Activated CD4-positive, alpha-beta T cell treated with anti-CD3 and anti-CD28 coated beads, Interleukin-2, amount 50 U/mL, for 48 hours (primary cell): Measurements from ENCODE around the gene INPP5E.

ENCODE experiments used
- DNase-seq, 2 experiments: peaks; one replicate each; pipeline ENCODE4 v3.0.0-alpha.2; 2020

Gene INPP5E

DNA sequence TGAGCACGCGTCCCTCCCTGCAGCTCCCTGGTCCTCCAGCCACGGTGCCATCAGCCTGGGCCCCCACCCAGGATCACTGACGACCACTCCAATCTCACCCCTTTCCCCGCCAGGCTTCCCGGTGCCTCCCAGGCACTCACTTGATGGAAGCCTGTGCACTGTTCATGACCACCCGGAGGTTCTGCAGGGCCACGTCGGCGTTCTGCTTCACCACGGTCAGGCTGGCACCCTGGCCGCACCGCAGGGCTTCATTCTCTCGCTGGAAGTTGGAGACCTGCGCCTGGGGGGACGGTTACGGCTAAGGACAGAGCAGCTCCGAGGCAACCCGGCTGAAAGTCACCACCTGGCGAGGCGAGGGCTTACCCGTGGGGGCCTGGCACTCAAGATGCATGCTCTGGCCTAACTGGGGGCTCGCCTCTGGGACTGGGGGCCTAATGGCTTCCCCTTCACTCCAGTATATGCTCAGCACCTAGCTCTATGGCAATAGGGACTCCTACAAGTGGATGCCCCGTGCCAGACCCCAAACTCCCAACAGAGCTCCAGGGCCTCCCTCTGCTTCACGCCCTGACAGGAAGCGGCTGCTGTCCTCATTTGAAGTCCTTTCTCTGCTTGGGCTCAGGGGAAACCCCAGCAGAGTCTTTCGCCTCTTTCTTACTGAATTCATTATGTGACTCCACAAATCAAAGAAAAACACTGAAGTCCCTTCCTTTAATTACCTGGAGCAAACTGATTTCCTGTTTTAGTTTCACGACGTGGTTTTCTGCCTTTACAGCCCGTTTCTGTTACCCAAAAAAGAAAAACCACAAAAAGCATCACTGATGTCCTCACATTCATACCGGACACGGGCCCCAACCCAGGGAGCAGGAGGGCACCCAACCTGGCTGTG is 35.5 kb downstream of the INPP5E start:
- peak; percentile 56 to 68 for DNase-seq

DNA sequence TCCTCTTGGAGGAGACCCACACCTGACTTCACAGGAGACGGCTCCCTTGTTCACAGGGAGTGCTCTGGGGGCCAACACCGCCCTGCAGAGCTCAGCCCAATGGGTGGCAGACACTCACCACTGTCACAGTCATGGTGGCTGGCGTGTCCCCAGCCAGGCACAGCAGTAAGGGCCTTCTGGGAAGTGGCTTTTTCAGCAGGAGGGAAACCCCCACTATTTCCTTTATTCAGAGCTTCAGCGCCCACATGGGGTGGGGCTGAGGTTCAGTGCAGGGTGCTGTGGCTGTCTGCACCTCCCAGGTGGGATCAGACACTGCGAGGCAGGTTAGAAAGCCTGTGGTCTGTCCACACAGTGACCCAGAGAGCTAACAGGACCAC is 36.1 kb downstream of the INPP5E start:
- DNase-seq, result peak; percentile 74 to 80

- DNase-seq, result no peak
Observed at GRCh38 chr9:136402067-136402466, 37.6 kb downstream of the INPP5E start.

GRCh38 chr9:136401173-136401922 is 38.3 kb downstream of the INPP5E start:
- no peak for DNase-seq

DNA sequence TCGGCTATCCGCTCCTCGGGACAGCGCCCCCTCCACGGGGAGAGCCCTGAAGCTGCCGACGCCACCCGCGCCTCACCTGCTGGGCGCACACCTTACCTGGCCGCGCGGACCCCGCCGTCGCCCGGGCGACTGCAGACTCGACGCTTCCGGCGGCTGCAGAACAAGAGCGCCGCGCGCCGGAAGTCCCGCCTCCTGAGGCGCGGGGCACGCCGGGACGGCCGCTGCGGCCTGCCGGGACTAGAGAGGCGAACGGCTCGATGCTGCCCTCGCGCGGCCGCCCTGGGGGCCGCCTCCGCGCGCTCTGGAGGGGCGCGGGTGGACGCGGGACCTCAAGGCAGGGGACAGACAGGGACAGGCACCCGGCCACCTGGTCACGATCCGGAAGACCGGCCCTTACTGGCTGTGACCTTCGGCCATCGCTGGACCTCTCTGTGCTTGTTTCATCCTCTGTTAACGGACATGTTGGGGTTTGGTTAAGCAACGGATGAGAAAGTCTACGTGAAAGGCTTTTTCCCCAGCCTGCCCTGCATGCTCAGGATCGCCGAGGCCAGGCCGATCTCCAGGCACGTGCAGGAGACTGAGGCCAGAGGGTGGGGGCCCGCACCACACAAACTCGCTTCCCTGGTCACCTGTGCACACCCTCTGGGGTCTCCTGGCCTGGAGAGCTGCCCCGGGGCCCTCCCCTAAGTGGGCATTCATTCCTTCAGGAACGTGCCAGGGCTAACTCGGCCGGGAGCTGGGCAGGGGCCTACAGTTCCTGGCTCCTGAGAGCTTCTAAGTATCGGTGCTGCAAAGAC is 39.4 kb downstream of the INPP5E start, which contains the start of gene SNAPC4:
Gene SNAPC4, minus strand, starts transcription at position 133 of the 797 bp plus-strand sequence. CDS start 1,742 bp downstream, outside the sequence.
- DNase-seq, result peak; percentile 86 to 88

- DNase-seq, result peak; percentile 55 to 59
Observed at GRCh38 chr9:136399176-136400037, 40.2 kb downstream of the INPP5E start.

DNA sequence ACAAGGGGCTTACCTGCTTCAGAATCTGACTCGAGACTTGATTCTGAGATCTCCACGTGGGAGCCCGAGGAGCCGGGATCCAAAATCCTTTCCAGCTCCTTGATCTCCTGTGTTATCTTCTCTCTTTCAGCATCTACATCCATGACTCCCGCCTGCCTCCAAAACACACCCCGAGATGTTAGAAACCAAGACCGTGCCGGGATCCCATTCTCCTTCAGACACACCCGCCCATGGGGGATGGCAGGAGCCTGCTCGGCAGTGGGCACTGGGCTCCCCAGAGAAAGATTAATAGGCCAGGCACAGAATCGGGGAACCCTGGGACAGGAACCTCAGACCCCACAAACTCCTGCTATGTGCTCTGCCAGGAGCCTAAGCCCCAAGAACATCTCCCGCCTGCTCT is 41.4 kb downstream of the INPP5E start:
- DNase-seq, result no peak

- DNase-seq, result no peak
Observed at GRCh38 chr9:136397643-136398042, 42.0 kb downstream of the INPP5E start.

DNA sequence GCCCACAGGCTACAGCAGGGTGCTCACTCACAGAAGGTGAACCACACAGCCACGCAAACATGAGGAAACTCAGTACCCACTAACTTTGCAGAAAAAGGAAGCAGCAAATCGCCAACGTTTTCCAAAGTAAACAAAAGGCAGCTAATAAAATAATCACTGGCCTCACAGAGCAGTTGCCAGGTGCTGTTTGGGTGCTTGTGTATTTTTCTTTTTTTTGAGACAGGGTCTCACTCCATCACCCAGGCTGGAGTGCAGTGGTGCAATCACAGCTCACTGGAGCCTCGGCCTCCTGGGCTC is 43.5 kb downstream of the INPP5E start:
- no peak for DNase-seq

GRCh38 chr9:136395345-136396218 is 44.1 kb downstream of the INPP5E start:
- no peak for DNase-seq

GRCh38 chr9:136395020-136395340 is 44.7 kb downstream of the INPP5E start:
- DNase-seq, result no peak

GRCh38 chr9:136394312-136395019 is 45.2 kb downstream of the INPP5E start:
- DNase-seq, result no peak

GRCh38 chr9:136393531-136393930 is 46.1 kb downstream of the INPP5E start:
- no peak for DNase-seq

DNA sequence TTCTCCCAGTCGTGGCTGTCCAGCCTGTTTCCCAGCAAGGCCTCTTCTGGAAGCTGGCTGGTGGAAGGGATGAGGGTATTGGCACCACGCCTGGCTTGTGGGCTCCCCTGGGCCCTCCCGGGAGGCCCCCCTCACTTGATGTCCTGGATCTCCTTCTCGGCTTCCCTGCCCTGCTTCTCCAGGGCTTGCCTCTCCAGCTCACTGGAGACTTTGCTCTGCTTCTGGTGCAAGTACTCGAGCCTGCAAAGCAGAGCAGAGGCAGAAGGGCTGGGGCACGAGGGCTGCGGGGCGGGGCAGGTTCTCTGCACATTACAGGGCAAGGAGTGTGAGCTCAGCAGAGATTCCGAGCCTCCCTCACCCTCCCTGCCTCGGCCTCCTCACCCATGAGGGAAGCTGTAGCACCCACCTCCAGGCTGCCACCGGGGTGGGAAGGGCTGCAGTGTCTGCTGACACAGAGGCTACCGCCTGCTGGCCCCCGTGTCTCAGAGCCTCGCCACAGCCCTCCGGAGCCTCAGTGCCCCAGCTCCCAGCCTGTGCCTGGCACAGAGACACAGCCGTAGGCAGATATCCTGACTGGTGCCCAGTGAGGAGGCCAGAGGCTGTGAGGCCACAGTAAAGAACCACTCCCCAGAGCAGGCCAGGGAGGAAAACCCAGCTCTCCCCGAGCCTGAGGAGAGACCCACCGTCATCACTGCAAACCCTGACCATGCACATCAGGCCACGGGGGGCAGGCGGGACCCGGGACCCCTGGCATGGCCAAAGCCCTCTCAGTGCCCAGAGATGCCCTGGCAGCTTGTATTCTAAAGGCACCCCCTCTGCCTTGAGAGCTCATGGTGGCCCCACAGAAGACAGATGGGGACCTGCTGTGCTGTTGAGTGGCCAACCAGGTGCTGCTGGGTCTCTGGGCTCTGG is 46.9 kb downstream of the INPP5E start:
- no peak for DNase-seq

DNA sequence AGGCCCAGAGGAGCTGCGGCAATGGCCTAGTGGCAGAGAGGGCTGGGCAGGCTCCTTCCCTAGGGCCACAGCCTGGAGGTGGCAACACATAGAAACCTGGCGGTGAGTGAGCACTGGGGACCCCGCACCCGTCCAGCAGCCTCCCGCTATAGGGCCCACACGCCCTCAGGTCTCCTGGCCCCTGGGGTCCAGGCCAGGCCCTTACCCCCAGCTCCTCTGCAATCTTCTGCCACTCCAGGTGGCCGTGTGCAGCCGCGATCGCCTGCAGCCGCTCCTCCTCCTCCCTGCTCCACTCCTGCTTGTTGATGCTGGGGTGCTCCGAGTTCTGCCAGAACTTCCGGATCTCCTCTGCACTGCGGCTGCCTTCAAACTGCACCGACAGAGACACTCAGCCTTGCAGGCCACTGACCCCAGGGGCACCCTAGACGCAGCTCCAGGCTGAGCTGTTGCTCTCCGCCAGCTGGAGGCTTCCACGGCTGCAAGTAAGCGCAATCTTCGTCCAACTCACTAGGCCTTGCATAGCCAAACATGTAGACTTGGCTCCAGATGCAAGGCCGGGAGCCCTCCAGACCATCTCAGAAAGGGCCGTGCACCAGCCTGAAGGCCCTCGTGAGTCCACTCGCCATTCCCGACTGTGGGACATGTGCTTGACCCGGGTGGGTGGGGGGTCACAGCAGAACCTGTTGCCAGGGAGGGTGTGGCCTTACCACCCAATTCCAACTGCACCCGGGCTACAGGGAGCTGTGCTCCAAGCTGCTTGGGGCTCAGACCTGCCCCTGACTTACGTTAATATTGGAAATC is 47.7 kb downstream of the INPP5E start:
- DNase-seq, result no peak

GRCh38 chr9:136389396-136389795 is 50.2 kb downstream of the INPP5E start:
- no peak for DNase-seq

DNA sequence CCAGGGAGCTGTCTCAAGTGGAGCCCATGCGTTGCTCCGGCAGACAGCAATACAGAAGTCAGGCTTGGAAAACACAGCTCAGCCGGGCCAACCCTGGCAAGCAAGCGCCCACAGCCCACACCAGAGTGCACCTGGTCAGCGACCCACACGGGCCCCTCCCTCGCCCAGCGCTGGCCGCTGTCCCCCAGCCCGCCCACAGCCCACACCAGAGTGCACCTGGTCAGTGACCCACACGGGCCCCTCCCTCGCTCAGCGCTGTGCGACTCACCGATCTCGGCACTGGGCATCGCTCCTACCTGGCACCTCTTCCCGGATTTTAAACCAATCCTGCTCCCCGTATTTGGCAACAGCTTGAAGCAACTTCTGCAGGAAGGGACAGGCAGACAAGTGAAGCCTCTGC is 52.4 kb downstream of the INPP5E start:
- no peak for DNase-seq

DNA sequence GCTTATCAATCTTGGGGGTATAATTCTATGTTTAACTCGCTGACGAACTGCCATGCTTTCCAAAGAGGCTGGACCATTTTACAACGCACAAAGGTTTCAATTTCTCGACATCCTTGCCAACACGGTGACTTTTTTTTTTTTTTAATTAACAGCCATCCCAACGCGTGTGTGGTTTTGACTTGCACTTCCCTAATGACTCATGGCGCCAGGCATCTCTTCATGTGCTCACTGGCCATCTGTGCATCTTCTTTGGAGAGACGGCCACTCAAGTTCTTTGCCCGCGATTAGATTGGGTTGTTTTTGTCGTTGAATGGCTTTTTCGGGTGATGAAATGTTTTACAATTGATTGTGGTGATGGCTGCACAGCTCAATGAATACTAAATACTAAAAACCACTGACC is 53.6 kb downstream of the INPP5E start:
- DNase-seq, result no peak

DNA sequence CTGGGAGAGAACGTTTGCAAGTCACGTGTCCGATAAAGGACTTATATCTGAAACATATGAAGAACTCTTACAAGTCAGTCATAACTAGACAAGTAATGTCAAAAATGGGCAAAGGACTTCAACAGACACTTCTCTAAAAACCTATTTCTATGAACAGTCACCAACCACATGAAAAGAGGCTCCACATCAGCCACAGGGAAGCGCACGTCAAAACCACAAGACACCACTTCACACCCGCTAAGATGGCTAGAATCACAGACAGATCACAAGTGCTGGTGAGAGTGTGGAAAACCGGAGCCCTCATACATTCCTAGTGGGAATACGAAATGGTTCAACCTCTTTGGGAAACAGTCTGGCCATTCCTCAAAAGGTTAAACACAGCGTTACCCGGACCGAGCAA is 54.6 kb downstream of the INPP5E start:
- DNase-seq, result peak; percentile 37
